Naive B cell (primary cell): ENCODE data around the gene SAMD4A. TPM values are rescaled to one million over a fixed set of nuclear protein-coding genes. Genes with fewer than 3 reads are reported as not detected.
A peak's percentile ranks its signal among the peaks of the same experiment; 100 is the strongest.

ENCODE experiments used
- ATAC-seq, 2 donors: fragments of 150-1000 bp; cut with Tn5 transposase; 2 replicates each; pipeline ENCODE4 v1.10.0; 2021; ENCODE audit warnings: low read depth in 2 of 2, mild to moderate bottlenecking in 2 of 2, moderate library complexity in 2 of 2
- DNase-seq: peaks from one replicate; pipeline ENCODE4 v3.0.0; 2022
- H3K27ac Mint-ChIP-seq, 6 donors: one replicate each; pipeline ENCODE4 v1.8.0; 2020 to 2022; ENCODE audit warnings: mild to moderate bottlenecking in 6 of 6, mixed read lengths in 6 of 6, moderate library complexity in 5 of 6, inconsistent platforms in 2 of 6
- H3K27me3 Mint-ChIP-seq, 3 donors: one replicate each; pipeline ENCODE4 v1.8.0; 2021 to 2022; ENCODE audit warnings: mixed read lengths in 3 of 3, mild to moderate bottlenecking in 1 of 3
- H3K36me3 Mint-ChIP-seq, 2 donors: one replicate each; pipeline ENCODE4 v1.8.0; 2020 to 2022; ENCODE audit warnings: mixed read lengths in 2 of 2, inconsistent platforms in 1 of 2, mild to moderate bottlenecking in 1 of 2
- H3K4me1 Mint-ChIP-seq, 3 donors: one replicate each; pipeline ENCODE4 v1.8.0; 2020 to 2022; ENCODE audit warnings: mixed read lengths in 3 of 3, inconsistent platforms in 1 of 3, mild to moderate bottlenecking in 1 of 3, moderate library complexity in 1 of 3
- H3K4me3 Mint-ChIP-seq, 8 donors: one replicate each; pipeline ENCODE4 v1.8.0; 2020 to 2022; ENCODE audit warnings: mild to moderate bottlenecking in 8 of 8, mixed read lengths in 8 of 8, moderate library complexity in 8 of 8, inconsistent platforms in 2 of 8
- H3K9me3 Mint-ChIP-seq, 7 donors: one replicate each; pipeline ENCODE4 v1.8.0; 2020 to 2022; ENCODE audit warnings: mixed read lengths in 7 of 7, mild to moderate bottlenecking in 5 of 7, inconsistent platforms in 2 of 7, moderate library complexity in 1 of 7
- polyA plus RNA-seq, 6 donors: library from polyadenylated mRNA; unstranded; fragments of 300-500 nt; fragmentation: Illumina TruSeq; gene quantifications; one replicate each; pipeline ENCODE4 v1.2.3, GENCODE V29; 2021; ENCODE audit warnings: low read depth in 6 of 6

SAMD4A gene
- polyA plus RNA-seq, 6 donors from 2014 or later = 0.84 to 2.1 (median 1.2) TPM; not detected in 1

DNA sequence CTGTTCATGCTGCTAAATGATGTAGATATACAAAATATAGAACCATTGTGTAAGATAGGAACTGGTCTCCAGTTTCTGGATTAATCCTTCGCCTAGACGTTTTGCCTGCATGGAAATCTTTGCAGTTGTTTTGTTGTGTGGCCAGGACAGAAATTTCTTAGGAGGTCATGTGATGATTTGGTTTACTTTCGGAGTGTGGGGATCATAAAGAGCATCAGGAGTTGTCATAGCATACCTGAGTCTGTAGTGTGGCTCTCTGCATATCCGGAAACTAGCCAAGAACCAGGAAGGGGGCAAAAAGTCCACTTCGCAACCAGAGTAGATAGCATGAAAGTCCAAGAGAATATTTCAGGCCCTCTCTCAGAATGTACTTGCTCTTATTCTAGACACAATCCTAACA lies 3.1 kb downstream of the SAMD4A start:
- peak overlapping the region in 1 of 6 donors; percentile 58 for H3K27ac Mint-ChIP-seq
- peak overlapping the region in 1 of 8 donors; percentile 98 for H3K4me3 Mint-ChIP-seq
- no peak for ATAC-seq

DNA sequence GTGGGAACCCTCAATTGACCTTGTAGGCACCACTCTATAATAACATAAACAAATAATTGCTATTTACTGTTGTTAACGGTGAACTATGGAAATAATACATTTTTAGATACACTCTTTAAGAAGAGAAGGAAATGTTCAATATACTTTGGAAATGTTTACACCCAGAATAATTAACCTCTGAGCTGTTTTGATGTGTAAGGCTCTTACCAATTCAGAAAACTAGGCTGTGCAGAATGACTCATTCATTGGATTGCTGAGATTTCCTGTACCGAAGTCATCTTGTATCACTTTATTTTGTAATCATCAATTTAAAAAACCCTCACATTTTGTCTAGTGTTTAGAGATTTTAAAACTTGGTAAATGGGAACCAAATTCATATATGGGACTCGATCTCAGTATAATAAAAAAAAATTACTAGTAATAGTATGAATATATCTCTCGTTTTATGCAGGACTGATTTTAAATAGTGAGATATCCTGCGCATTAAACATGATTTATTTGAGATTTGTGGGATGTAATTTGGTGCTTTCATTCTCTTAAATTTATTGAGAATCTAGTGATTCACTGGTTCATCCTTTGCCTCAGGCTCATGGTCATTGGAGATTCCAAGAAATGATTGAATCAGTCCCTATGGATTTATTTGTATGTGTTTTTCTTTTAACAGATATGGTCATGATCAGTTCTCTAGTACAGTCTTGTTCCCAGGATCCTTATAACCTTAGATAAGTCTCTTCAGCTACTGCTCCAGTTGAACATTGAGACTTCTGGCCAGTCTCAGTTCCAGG lies 3.9 kb downstream of the SAMD4A start:
- peaks cover 4 to 19% (median 15%) of the 10 kb centered on the region in 7 donors for H3K9me3 Mint-ChIP-seq
- H3K27ac Mint-ChIP-seq = peak overlapping the region in 1 of 6 donors; percentile 21
- peaks cover 19 to 20% of the 10 kb centered on the region in 2 donors for H3K36me3 Mint-ChIP-seq
- peak overlapping the region in 2 of 8 donors; percentile 5 to 98 for H3K4me3 Mint-ChIP-seq
- no peak for DNase-seq
- no peaks in the 10 kb centered on the region for H3K27me3 Mint-ChIP-seq
- ATAC-seq = no peak
- H3K4me1 Mint-ChIP-seq = peaks cover 17 to 21% (median 18%) of the 10 kb centered on the region in 3 donors

More for the DNA sequence above, 3.1 kb downstream of the SAMD4A start:
- peaks cover 4 to 19% (median 15%) of the 10 kb centered on the region in 7 donors for H3K9me3 Mint-ChIP-seq
- no peaks in the 10 kb centered on the region for H3K27me3 Mint-ChIP-seq
- H3K36me3 Mint-ChIP-seq = peaks cover 19 to 20% of the 10 kb centered on the region in 2 donors
- DNase-seq = no peak
- H3K4me1 Mint-ChIP-seq = peaks cover 17 to 25% (median 20%) of the 10 kb centered on the region in 3 donors

DNA sequence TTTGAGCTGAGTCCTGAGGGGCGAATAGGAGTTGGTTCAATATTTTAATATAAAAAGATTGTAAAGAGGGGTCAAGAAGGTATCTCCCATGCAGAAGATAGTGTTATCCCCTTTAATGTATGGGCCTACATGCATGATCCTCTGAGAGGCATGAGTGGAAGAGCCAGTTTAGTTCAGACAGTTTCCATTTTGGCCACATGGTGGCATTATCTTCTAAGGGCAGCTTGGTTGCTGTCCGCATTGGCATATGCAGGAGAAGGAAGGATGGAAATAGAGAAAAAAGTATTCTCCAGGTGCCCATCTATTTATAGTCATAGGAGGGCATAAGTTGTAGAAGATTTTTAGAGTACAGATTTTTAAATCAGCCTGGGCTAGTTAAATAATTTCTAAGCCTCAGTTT lies 5.4 kb downstream of the SAMD4A start:
- no peak overlapping the region for H3K27ac Mint-ChIP-seq
- H3K36me3 Mint-ChIP-seq = peaks cover 26 to 28% of the 10 kb centered on the region in 2 donors
- H3K4me3 Mint-ChIP-seq = peak overlapping the region in 1 of 8 donors; percentile 19
- ATAC-seq (no peak), DNase-seq (peak; percentile 6)
- peaks cover 18 to 25% (median 21%) of the 10 kb centered on the region in 3 donors for H3K4me1 Mint-ChIP-seq
- H3K27me3 Mint-ChIP-seq = no peaks in the 10 kb centered on the region
- peaks cover 4 to 19% (median 15%) of the 10 kb centered on the region in 7 donors for H3K9me3 Mint-ChIP-seq

DNA sequence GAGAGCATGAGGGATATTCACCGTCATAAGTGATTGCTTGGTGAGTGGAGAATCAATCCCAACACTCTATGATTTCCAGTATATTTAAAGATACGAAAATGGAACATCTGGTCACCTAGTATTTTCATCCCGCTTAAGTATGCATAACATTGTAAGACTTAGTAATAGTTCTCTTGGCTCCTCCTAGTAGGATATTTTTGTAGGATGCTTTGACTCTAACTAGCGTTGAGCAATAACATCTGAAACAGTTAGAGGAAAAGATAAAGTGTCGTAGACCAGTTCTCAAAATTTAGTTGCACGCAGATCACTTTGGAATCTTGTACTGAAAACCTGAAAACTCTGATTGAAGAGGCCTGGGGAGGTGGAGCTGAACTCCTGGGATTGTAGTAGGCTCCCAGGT lies 7.6 kb downstream of the SAMD4A start:
- Mint-ChIP-seq H3K9me3 (peaks cover 4 to 19% (median 15%) of the 10 kb centered on the region in 7 donors), H3K27ac (no peak overlapping the region), H3K36me3 (peaks cover 26 to 28% of the 10 kb centered on the region in 2 donors), H3K27me3 (no peaks in the 10 kb centered on the region), H3K4me3 (no peak overlapping the region), H3K4me1 (peaks cover 11 to 18% (median 17%) of the 10 kb centered on the region in 3 donors)
- no peak for ATAC-seq
- no peak for DNase-seq

DNA sequence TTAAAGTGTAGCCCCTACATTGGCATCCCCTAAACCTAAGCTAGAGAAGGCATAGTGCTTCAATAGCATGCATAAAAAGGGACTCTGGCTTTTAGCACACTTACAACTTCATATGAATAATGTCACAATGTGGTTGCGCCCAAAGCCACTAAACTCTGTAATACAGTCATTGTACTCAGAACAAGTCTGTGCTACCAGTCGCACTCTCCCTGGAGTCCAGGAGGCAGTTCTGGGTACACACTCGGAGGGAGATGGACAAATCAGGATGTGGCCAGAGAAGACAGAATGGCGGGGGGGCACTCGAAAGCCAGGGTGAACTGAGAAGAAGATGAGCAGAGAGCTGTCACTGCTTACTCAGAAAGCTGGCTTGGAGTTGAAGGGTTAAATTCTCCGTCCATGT lies 10.6 kb downstream of the SAMD4A start:
- H3K27me3 Mint-ChIP-seq = no peaks in the 10 kb centered on the region
- peaks cover 0 to 11% (median 8%) of the 10 kb centered on the region in 7 donors for H3K9me3 Mint-ChIP-seq

DNA sequence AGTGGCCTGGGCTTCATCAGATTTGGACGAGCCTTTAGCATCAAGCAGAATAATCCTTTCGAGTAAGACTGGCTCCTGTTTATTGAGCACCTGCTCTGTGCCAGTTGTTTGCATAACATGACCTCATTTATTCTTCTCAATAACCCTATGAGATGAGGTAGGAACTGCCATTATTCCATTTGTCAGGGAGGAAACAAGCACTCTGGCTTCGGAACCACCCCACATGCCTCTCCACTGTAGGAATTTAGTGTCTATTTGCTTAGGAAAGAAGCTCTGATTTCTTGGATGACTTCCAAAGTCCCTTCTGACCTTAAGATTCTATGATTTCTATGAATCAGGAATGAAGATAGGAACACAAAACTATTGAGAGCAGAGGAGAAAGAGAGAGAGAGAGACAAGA lies 11.0 kb downstream of the SAMD4A start:
- DNase-seq (no peak), ATAC-seq (no peak)
- Mint-ChIP-seq H3K27ac (peak overlapping the region in 1 of 6 donors; percentile 93), H3K9me3 (peaks cover 0 to 9% (median 6%) of the 10 kb centered on the region in 7 donors), H3K4me3 (no peak overlapping the region), H3K4me1 (peaks cover 8 to 32% (median 18%) of the 10 kb centered on the region in 3 donors), H3K36me3 (peaks cover 15 to 17% of the 10 kb centered on the region in 2 donors), H3K27me3 (no peaks in the 10 kb centered on the region)

More for the DNA sequence above, 10.6 kb downstream of the SAMD4A start:
- DNase-seq (no peak), ATAC-seq (no peak)
- H3K36me3 Mint-ChIP-seq = peaks cover 18 to 19% of the 10 kb centered on the region in 2 donors
- peaks cover 8 to 31% (median 18%) of the 10 kb centered on the region in 3 donors for H3K4me1 Mint-ChIP-seq
- H3K27ac Mint-ChIP-seq = no peak overlapping the region
- H3K4me3 Mint-ChIP-seq = no peak overlapping the region

DNA sequence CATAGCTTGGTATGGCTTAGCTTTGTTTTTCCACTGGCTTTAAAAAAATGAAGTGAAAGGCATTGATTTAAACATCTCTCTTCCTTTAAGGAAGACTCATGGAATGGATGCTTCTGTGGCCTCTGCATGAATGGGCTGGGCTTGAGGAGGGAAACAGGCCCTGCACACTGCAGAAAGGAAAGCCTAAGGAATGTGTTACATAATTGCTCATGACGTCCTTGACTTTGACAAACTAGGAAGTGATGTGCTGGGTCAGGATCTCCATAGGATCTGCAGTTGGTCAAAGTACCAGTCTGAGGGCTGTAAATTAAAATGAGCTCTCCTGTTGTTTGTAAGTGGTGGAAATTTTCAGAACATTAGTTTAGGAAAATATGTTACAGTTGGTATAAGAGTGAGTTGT lies 12.7 kb downstream of the SAMD4A start:
- H3K4me1 Mint-ChIP-seq = peaks cover 10 to 32% (median 13%) of the 10 kb centered on the region in 3 donors
- H3K9me3 Mint-ChIP-seq = no peaks in the 10 kb centered on the region
- no peak for ATAC-seq
- H3K27me3 Mint-ChIP-seq = no peaks in the 10 kb centered on the region
- H3K27ac Mint-ChIP-seq = peak overlapping the region in 3 of 6 donors; percentile 30 to 71 (median 46)
- H3K36me3 Mint-ChIP-seq = peaks cover 6 to 9% of the 10 kb centered on the region in 2 donors
- no peak overlapping the region for H3K4me3 Mint-ChIP-seq
- no peak for DNase-seq

DNA sequence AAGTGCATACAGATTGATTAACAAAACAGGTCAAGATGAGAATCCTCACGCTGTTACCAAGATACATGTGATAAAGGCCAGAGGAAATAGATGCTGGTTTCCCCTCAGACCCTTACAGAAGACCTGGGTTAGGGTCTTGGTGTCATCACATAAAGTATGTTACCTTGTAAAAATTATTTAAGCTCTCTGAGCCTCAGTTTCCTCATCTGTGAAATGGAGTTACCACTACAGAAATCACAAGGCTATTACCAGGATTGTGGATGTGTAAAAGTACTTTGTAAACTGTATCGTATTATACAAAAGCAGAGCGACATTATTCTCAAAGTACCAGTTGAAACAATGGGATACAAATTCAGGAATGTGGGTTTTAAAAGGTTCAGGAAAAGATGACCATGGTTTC lies 14.0 kb downstream of the SAMD4A start:
- DNase-seq (no peak), ATAC-seq (no peak)
- peaks cover 5 to 9% of the 10 kb centered on the region in 2 donors for H3K36me3 Mint-ChIP-seq
- no peak overlapping the region for H3K4me3 Mint-ChIP-seq
- H3K27me3 Mint-ChIP-seq = no peaks in the 10 kb centered on the region
- H3K9me3 Mint-ChIP-seq = no peaks in the 10 kb centered on the region
- peaks cover 9 to 36% (median 10%) of the 10 kb centered on the region in 3 donors for H3K4me1 Mint-ChIP-seq
- no peak overlapping the region for H3K27ac Mint-ChIP-seq

DNA sequence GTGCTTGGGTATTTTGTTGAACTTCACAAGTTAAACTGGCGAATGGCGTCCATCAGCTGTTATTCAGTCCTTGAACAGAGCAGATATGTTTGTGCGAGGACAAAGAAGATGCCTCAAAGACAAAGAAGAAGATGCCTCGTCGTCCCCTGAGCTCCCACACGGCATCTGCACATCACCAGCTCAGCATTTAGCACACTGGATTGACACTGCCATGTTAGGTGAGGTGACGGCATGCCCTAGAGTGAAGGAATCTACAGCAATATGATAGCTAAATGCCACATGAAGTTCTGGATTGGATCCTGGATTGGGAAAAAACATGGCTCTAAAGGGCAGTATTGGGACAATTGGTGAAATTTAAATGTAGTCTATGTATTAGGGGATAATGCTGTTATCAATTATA lies 15.4 kb downstream of the SAMD4A start:
- DNase-seq (no peak), ATAC-seq (no peak)
- Mint-ChIP-seq H3K27me3 (no peaks in the 10 kb centered on the region), H3K36me3 (no peaks in the 10 kb centered on the region), H3K4me3 (no peak overlapping the region), H3K27ac (no peak overlapping the region), H3K4me1 (peaks cover 3 to 49% (median 4%) of the 10 kb centered on the region in 3 donors), H3K9me3 (peaks cover 0 to 5% (median 0%) of the 10 kb centered on the region in 7 donors)

DNA sequence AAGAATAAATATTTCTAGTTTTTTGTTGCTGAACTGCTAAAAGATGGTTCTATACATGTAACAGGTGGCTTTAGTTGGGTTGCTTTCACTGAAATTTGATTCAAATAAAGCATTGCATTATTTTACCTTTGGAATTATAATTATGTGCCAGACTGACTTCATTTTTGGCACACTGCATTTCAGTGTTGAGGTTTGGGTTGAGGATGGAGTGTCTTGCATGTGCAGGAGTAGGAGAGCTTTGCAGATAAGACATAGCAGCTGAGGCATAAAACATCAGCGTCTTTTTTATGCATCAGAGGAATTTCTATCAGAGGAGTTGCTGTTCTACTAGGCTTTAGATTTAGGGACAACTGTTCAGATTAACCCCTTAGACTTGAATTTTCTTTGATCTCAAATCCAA lies 17.2 kb downstream of the SAMD4A start:
- no peaks in the 10 kb centered on the region for H3K27me3 Mint-ChIP-seq
- DNase-seq (no peak), ATAC-seq (no peak)
- no peaks in the 10 kb centered on the region for H3K36me3 Mint-ChIP-seq
- H3K4me3 Mint-ChIP-seq = no peak overlapping the region
- peaks cover 3 to 48% (median 8%) of the 10 kb centered on the region in 3 donors for H3K4me1 Mint-ChIP-seq
- H3K9me3 Mint-ChIP-seq = peaks cover 0 to 5% (median 0%) of the 10 kb centered on the region in 7 donors
- H3K27ac Mint-ChIP-seq = no peak overlapping the region

DNA sequence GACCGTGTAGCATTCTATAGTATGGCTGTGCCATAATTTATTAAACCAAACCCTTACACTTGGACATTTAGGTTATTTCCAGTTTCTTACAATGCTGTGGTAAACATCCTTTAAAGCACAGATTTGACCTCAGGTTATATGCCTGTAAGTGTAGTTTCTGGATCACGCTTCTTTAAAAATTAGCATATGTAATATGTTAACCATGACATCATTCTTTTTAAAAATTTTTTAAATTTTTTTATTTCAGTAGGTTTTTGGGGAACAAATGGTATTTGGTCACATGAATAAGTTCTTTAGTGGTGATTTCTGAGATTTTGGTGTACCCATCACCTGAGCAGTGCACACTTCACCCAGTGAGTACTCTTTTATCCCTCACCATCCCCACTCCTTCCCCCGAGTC lies 18.3 kb downstream of the SAMD4A start:
- Mint-ChIP-seq H3K4me3 (no peak overlapping the region), H3K9me3 (peaks cover 0 to 5% (median 0%) of the 10 kb centered on the region in 7 donors), H3K36me3 (no peaks in the 10 kb centered on the region), H3K4me1 (peaks cover 3 to 40% (median 8%) of the 10 kb centered on the region in 3 donors), H3K27me3 (no peaks in the 10 kb centered on the region), H3K27ac (no peak overlapping the region)
- ATAC-seq (no peak), DNase-seq (no peak)

DNA sequence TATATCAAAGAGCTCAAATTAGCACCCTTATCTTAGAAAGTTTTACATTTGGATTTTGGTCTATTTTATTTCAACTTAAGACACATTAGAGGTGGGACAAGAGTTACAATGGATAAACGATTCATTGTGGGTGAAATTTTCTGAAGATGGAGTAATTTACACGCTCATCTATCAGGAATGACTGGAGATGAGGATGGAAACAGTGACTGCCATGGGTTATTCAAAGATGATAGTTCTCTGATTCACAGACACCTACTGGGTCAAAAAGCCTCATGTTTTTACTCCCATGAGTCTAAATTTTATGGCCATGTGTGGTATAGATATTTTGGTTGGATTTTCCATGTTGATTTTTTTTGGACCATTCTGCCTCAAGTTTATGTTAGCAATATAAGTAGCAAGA lies 22.1 kb downstream of the SAMD4A start:
- Mint-ChIP-seq H3K27me3 (no peaks in the 10 kb centered on the region), H3K36me3 (no peaks in the 10 kb centered on the region), H3K27ac (no peak overlapping the region), H3K9me3 (peaks cover 0 to 5% (median 0%) of the 10 kb centered on the region in 7 donors), H3K4me3 (no peak overlapping the region), H3K4me1 (peaks cover 14 to 55% (median 28%) of the 10 kb centered on the region in 3 donors)
- ATAC-seq = no peak
- DNase-seq = no peak

DNA sequence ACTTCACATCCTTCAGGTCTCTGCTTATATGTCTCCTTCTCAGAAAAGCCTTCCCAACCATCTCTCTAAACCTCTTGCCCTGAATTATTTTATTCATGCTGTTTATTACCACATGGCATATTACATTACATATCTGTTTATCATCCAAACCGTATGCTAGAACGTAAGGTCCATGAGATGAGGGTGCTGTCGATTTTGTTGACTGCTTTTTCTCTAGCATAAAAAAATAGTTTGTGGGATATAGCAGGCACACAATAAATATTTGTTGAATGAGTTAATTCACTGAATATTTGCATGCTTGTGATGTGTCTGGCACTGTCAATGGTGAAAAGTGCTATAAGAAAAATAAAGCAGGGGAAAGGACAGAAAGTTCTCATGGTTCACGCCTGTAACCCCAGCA lies 22.9 kb downstream of the SAMD4A start:
- DNase-seq (no peak), ATAC-seq (no peak)
- Mint-ChIP-seq H3K9me3 (peaks cover 0 to 5% (median 0%) of the 10 kb centered on the region in 7 donors), H3K27me3 (no peaks in the 10 kb centered on the region), H3K4me3 (no peak overlapping the region), H3K27ac (no peak overlapping the region), H3K36me3 (no peaks in the 10 kb centered on the region), H3K4me1 (peaks cover 18 to 58% (median 32%) of the 10 kb centered on the region in 3 donors)

DNA sequence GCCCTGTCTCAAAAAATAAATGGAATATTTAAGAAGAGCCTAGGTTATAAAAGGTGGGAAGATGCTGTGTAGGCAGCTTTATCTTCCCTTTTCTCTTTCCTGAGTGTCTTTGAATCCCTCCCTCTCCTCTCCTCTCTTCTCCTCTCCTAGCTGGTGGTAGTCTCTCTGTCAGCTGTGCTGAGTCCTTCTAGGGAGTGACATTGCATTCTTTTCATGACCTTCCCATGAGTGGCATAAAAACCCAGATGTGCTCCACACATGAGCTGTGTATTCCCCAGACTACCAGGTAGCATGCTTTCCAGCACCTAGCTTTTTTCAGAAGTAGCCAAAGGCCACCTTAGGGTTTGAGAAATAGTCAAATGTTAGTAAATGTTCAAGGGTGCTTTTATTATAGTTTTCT lies 23.6 kb downstream of the SAMD4A start:
- H3K4me1 Mint-ChIP-seq = peaks cover 22 to 58% (median 32%) of the 10 kb centered on the region in 3 donors
- no peak overlapping the region for H3K4me3 Mint-ChIP-seq
- DNase-seq (no peak), ATAC-seq (no peak)
- no peaks in the 10 kb centered on the region for H3K36me3 Mint-ChIP-seq
- no peaks in the 10 kb centered on the region for H3K27me3 Mint-ChIP-seq
- H3K27ac Mint-ChIP-seq = peak overlapping the region in 1 of 6 donors; percentile 62
- H3K9me3 Mint-ChIP-seq = peaks cover 0 to 5% (median 0%) of the 10 kb centered on the region in 7 donors
